ENCODE data around the gene APOA5. TPM values are rescaled to one million over a fixed set of nuclear protein-coding genes. Genes with fewer than 3 reads are reported as not detected.

The APOA5 gene
- total and polyA plus RNA-seq, 2 of the 13 experiments (the other 11 are each of a cell fraction or from before 2014, with no cell fraction given), result 44.0 to 49.1 TPM

DNA sequence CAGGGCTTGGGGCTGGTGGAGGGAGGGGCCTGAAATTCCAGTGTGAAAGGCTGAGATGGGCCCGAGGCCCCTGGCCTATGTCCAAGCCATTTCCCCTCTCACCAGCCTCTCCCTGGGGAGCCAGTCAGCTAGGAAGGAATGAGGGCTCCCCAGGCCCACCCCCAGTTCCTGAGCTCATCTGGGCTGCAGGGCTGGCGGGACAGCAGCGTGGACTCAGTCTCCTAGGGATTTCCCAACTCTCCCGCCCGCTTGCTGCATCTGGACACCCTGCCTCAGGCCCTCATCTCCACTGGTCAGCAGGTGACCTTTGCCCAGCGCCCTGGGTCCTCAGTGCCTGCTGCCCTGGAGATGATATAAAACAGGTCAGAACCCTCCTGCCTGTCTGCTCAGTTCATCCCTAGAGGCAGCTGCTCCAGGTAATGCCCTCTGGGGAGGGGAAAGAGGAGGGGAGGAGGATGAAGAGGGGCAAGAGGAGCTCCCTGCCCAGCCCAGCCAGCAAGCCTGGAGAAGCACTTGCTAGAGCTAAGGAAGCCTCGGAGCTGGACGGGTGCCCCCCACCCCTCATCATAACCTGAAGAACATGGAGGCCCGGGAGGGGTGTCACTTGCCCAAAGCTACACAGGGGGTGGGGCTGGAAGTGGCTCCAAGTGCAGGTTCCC is 38.0 kb upstream of the APOA5 start, which contains the start of gene APOC3:
Gene APOC3, plus strand, starts transcription at position 383 of the 659 bp plus-strand sequence. CDS start 676 bp downstream, outside the sequence.
- Histone ChIP-seq H3K4me3 (replicated peaks in 1 of 3; ENCODE audit: insufficient read depth in 1 of 3, low read depth in 2 of 3, low read length in 3 of 3) (peak within 1 kb of the TSS; percentile 61 to 79 (median 62)), H3K9ac (ENCODE audit: insufficient read depth, low read depth, low read length) (peak within 1 kb of the TSS; percentile 82), H3K27ac (ENCODE audit: extremely low read length, insufficient read depth, low read length) (peak within 1 kb of the TSS; percentile 99), H3K4me1 (ENCODE audit: insufficient read depth, low read length) (peaks cover 95% of the 10 kb centered on the region), H2AFZ (ENCODE audit: low read length) (no peak within 1 kb of the TSS), H3K4me2 (ENCODE audit: low read depth, low read length) (peak within 1 kb of the TSS; percentile 97), H3K27me3 (ENCODE audit: control insufficient read depth in 1 of 2, insufficient read depth in 2 of 2, low read length in 2 of 2) (no peaks in the 10 kb centered on the region), H3K36me3 (replicated peaks in 1 of 2; ENCODE audit: control insufficient read depth in 1 of 2, insufficient read depth in 2 of 2, low read length in 2 of 2) (no peaks in the 10 kb centered on the region; a peak in 1 of 5 replicates), H3K9me3 (ENCODE audit: low read length) (no peaks in the 10 kb centered on the region), H3K79me2 (ENCODE audit: insufficient read depth, low read length) (peaks cover 29% of the 10 kb centered on the region), H4K20me1 (ENCODE audit: insufficient read depth, low read length) (no peaks in the 10 kb centered on the region)
- ChIA-PET CTCF (ENCODE audit: low intra/inter-chr PET ratio, low total read pairs) (interaction anchor here (2.3 kb wide), 1 partner anchor 37 kb away, joined by 12 read pairs; the partner anchor contains the start of gene APOA5), POLR2A (interaction anchor here (0.6 to 18.4 kb wide), 23 partner anchors 8 to 470 kb away, joined by 3 to 1365 read pairs (median 5); partner anchors contain the start of genes APOA1, APOA5, BUD13 and PAFAH1B2)
- peak; percentile 12 for FAIRE-seq
- intact Hi-C loops (cut with micrococcal nuclease; ENCODE audit: unreplicated experiment), result loop anchor here (1.0 kb wide), 1 partner anchor 21 kb away; no protein-coding TSS in a partner anchor
- in situ Hi-C loops (cut with HindIII; ENCODE audit: extremely low pct_ligation_motif_present, low pct_unique_long_range_greater_than_20kb), result no loop called here
- 3% methylated on average over 5 of the region's 9 CpGs for WGBS (ENCODE audit: low lambda C conversion rate)
- ATAC-seq, result peak; percentile 36
- peak; percentile 85 for DNase-seq (ENCODE audit: low spot score)
- no TSS peak for BruUV-seq (replicated peaks)
- 0 out of 2 replicates have a peak, but pooled peaks have one; percentile 49 for TF ChIP-seq ZNF383 (CRISPR knock-in tag; IDR thresholded peaks at IDR 0.05; ENCODE audit: borderline replicate concordance)
- TF ChIP-seq, protein P1, sequence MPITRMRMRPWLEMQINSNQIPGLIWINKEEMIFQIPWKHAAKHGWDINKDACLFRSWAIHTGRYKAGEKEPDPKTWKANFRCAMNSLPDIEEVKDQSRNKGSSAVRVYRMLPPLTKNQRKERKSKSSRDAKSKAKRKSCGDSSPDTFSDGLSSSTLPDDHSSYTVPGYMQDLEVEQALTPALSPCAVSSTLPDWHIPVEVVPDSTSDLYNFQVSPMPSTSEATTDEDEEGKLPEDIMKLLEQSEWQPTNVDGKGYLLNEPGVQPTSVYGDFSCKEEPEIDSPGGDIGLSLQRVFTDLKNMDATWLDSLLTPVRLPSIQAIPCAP (CRISPR knock-in tag; IDR thresholded peaks at IDR 0.05; ENCODE audit: low read depth), result 0 out of 2 replicates have a peak, but pooled peaks have one; percentile 57
- TF ChIP-seq, protein P2, sequence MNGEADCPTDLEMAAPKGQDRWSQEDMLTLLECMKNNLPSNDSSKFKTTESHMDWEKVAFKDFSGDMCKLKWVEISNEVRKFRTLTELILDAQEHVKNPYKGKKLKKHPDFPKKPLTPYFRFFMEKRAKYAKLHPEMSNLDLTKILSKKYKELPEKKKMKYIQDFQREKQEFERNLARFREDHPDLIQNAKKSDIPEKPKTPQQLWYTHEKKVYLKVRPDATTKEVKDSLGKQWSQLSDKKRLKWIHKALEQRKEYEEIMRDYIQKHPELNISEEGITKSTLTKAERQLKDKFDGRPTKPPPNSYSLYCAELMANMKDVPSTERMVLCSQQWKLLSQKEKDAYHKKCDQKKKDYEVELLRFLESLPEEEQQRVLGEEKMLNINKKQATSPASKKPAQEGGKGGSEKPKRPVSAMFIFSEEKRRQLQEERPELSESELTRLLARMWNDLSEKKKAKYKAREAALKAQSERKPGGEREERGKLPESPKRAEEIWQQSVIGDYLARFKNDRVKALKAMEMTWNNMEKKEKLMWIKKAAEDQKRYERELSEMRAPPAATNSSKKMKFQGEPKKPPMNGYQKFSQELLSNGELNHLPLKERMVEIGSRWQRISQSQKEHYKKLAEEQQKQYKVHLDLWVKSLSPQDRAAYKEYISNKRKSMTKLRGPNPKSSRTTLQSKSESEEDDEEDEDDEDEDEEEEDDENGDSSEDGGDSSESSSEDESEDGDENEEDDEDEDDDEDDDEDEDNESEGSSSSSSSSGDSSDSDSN (CRISPR knock-in tag; IDR thresholded peaks at IDR 0.05), result no peak
- TF ChIP-seq, protein P3, sequence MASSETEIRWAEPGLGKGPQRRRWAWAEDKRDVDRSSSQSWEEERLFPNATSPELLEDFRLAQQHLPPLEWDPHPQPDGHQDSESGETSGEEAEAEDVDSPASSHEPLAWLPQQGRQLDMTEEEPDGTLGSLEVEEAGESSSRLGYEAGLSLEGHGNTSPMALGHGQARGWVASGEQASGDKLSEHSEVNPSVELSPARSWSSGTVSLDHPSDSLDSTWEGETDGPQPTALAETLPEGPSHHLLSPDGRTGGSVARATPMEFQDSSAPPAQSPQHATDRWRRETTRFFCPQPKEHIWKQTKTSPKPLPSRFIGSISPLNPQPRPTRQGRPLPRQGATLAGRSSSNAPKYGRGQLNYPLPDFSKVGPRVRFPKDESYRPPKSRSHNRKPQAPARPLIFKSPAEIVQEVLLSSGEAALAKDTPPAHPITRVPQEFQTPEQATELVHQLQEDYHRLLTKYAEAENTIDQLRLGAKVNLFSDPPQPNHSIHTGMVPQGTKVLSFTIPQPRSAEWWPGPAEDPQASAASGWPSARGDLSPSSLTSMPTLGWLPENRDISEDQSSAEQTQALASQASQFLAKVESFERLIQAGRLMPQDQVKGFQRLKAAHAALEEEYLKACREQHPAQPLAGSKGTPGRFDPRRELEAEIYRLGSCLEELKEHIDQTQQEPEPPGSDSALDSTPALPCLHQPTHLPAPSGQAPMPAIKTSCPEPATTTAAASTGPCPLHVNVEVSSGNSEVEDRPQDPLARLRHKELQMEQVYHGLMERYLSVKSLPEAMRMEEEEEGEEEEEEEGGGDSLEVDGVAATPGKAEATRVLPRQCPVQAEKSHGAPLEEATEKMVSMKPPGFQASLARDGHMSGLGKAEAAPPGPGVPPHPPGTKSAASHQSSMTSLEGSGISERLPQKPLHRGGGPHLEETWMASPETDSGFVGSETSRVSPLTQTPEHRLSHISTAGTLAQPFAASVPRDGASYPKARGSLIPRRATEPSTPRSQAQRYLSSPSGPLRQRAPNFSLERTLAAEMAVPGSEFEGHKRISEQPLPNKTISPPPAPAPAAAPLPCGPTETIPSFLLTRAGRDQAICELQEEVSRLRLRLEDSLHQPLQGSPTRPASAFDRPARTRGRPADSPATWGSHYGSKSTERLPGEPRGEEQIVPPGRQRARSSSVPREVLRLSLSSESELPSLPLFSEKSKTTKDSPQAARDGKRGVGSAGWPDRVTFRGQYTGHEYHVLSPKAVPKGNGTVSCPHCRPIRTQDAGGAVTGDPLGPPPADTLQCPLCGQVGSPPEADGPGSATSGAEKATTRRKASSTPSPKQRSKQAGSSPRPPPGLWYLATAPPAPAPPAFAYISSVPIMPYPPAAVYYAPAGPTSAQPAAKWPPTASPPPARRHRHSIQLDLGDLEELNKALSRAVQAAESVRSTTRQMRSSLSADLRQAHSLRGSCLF (CRISPR knock-in tag; IDR thresholded peaks at IDR 0.05; ENCODE audit: borderline replicate concordance), result no peak
- TF ChIP-seq, protein P4, sequence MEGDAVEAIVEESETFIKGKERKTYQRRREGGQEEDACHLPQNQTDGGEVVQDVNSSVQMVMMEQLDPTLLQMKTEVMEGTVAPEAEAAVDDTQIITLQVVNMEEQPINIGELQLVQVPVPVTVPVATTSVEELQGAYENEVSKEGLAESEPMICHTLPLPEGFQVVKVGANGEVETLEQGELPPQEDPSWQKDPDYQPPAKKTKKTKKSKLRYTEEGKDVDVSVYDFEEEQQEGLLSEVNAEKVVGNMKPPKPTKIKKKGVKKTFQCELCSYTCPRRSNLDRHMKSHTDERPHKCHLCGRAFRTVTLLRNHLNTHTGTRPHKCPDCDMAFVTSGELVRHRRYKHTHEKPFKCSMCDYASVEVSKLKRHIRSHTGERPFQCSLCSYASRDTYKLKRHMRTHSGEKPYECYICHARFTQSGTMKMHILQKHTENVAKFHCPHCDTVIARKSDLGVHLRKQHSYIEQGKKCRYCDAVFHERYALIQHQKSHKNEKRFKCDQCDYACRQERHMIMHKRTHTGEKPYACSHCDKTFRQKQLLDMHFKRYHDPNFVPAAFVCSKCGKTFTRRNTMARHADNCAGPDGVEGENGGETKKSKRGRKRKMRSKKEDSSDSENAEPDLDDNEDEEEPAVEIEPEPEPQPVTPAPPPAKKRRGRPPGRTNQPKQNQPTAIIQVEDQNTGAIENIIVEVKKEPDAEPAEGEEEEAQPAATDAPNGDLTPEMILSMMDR (CRISPR knock-in tag; IDR thresholded peaks at IDR 0.05), result peak; percentile 33; the same call in 1 of the 2 replicates

Measured in HepG2 (cell line).